OCI-LY1 (cell line): Measurements from ENCODE around the gene TMEM37.
"Not testable (repeated sequence)": the region's sequence is repeated elsewhere in the genome, so short reads cannot be mapped to it uniquely, and the experiment has no call there.

ENCODE experiments used
- H2AFZ ChIP-seq: fragments of 200-600 bp; sonication (generic), shearing (Covaris generic); 2 replicates; pipeline ENCODE4 v1.6.0; 2014; ENCODE audit warnings: antibody characterized with exemption, mild to moderate bottlenecking, low read length
- H3F3A ChIP-seq: fragments of 200-600 bp; sonication (generic), shearing (Covaris generic); 2 replicates; pipeline ENCODE4 v1.6.0; 2014; ENCODE audit warnings: mild to moderate bottlenecking, antibody characterized with exemption, low read length, moderate library complexity; ENCODE audit not compliant: insufficient read depth
- H3K27ac ChIP-seq: fragments of 200-600 bp; sonication (generic); 2 replicates; pipeline ENCODE4 v1.5.1; 2014; ENCODE audit warnings: low read length, mixed run types, mild to moderate bottlenecking, low read depth; ENCODE audit not compliant: poor library complexity, severe bottlenecking
- H3K27me3 ChIP-seq: fragments of 200-600 bp; sonication (generic); 2 replicates; pipeline ENCODE4 v1.6.0; 2014; ENCODE audit warnings: antibody characterized with exemption, mild to moderate bottlenecking, low read length, moderate library complexity; ENCODE audit not compliant: insufficient read depth
- H3K36me3 ChIP-seq: fragments of 200-600 bp; sonication (generic); 2 replicates; pipeline ENCODE4 v1.6.1; 2014; ENCODE audit warnings: mild to moderate bottlenecking, antibody characterized with exemption, low read length, moderate library complexity, mixed read lengths; ENCODE audit not compliant: insufficient read depth
- H3K4me1 ChIP-seq: fragments of 200-600 bp; sonication (generic); 2 replicates; pipeline ENCODE4 v1.5.1; 2014; ENCODE audit warnings: mild to moderate bottlenecking, low read length, moderate library complexity; ENCODE audit not compliant: insufficient read depth, severe bottlenecking
- H3K4me2 ChIP-seq: fragments of 200-600 bp; sonication (generic), shearing (Covaris generic); 2 replicates; pipeline ENCODE4 v1.6.1; 2014; ENCODE audit warnings: low read length
- H3K4me3 ChIP-seq: fragments of 200-600 bp; sonication (generic); 2 replicates; pipeline ENCODE4 v1.5.1; 2014; ENCODE audit warnings: low read length, low read depth, mild to moderate bottlenecking, mixed read lengths; ENCODE audit not compliant: poor library complexity, severe bottlenecking
- H3K79me2 ChIP-seq: fragments of 200-600 bp; shearing (Covaris generic); 2 replicates; pipeline ENCODE4 v1.6.1; 2016; ENCODE audit warnings: mixed run types, low read length, mixed read lengths; ENCODE audit not compliant: insufficient read depth
- H3K9ac ChIP-seq: fragments of 200-600 bp; sonication (generic), shearing (Covaris generic); 2 replicates; pipeline ENCODE4 v1.6.1; 2014; ENCODE audit warnings: mild to moderate bottlenecking, low read length, mixed read lengths
- H3K9me2 ChIP-seq: fragments of 200-600 bp; sonication (generic), shearing (Covaris generic); 2 replicates; pipeline ENCODE4 v1.6.1; 2014; ENCODE audit warnings: low read depth, mild to moderate bottlenecking, low read length, mixed read lengths
- H3K9me3 ChIP-seq: fragments of 200-600 bp; shearing (Covaris generic); 2 replicates; pipeline ENCODE4 v1.6.1; 2014; ENCODE audit warnings: low read length, mixed read lengths
- H4K20me1 ChIP-seq: fragments of 200-600 bp; sonication (generic), shearing (Covaris generic); 2 replicates; pipeline ENCODE4 v1.6.0; 2016; ENCODE audit warnings: mild to moderate bottlenecking, low read length; ENCODE audit not compliant: insufficient read depth
- EZH2 ChIP-seq: fragments of 200-600 bp; sonication (generic), shearing (Covaris generic); IDR thresholded peaks from 2 replicates; pipeline ENCODE4 v1.8.0; 2017; ENCODE audit warnings: borderline replicate concordance, mixed run types, mild to moderate bottlenecking, antibody characterized with exemption, low read length, moderate library complexity, mixed read lengths
- TF ChIP-seq, protein P1 (sequence below): fragments of 200-600 bp; sonication (generic), shearing (Covaris generic); IDR thresholded peaks from 2 replicates; pipeline ENCODE4 v1.5.1; 2017; ENCODE audit warnings: mild to moderate bottlenecking, antibody characterized with exemption, low read length, moderate library complexity, mixed read lengths

Gene TMEM37

DNA sequence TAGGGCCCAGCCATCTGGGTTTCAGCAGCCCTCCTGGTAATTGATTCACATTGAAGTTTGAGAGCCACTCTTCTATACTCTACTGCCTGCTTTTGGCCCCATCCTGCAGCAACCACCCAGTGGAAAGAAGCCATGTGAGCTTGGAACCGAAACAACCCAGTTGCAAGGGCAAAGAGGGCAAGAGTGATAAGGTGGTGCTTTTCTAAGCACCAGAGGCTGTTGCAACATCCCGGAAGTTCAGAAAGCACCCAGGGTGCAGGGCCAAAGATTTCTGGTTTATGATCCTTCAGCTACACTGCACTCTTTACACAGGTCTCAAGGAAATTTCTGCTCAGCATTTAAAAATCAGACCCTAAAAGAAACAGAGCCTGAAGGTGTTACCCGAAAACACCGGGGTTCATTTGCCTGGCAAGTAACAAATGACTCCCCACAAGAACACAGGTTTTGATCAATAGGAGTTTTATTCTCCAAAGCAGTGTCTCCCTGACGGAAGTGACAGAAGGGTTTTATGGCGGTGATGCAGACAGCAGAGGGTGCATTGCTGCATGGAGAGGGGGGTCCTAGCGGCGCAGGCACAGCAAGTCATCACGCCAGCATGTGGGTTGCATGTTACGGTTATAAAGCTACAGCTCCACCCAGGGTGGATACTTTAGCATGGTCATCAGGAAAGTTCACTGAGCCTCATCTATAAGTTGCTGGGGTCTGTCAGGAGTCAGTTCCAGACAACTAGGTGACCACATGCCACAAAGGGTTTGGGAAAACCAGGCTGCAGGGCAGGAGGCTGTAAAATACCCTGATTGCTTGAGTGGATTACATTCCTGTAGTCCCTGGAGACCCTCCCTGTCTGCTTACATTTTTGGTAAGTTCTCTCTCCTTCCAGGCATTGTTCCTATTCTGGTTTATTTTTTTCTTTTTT lies 28.8 kb upstream of the TMEM37 start:
- Histone ChIP-seq H3K36me3 (no peaks in the 10 kb centered on the region), H3K9me2 (no peaks in the 10 kb centered on the region), H4K20me1 (no peaks in the 10 kb centered on the region), H3K27ac (no peak overlapping the region), H3K4me2 (no peak overlapping the region), H3K79me2 (no peaks in the 10 kb centered on the region), H3K9me3 (no peaks in the 10 kb centered on the region), H3K27me3 (no peaks in the 10 kb centered on the region), H3K4me3 (no peak overlapping the region), H2AFZ (no peak overlapping the region), H3K4me1 (no peaks in the 10 kb centered on the region), H3F3A (no peaks in the 10 kb centered on the region), H3K9ac (no peak overlapping the region)
- TF ChIP-seq, protein P1, sequence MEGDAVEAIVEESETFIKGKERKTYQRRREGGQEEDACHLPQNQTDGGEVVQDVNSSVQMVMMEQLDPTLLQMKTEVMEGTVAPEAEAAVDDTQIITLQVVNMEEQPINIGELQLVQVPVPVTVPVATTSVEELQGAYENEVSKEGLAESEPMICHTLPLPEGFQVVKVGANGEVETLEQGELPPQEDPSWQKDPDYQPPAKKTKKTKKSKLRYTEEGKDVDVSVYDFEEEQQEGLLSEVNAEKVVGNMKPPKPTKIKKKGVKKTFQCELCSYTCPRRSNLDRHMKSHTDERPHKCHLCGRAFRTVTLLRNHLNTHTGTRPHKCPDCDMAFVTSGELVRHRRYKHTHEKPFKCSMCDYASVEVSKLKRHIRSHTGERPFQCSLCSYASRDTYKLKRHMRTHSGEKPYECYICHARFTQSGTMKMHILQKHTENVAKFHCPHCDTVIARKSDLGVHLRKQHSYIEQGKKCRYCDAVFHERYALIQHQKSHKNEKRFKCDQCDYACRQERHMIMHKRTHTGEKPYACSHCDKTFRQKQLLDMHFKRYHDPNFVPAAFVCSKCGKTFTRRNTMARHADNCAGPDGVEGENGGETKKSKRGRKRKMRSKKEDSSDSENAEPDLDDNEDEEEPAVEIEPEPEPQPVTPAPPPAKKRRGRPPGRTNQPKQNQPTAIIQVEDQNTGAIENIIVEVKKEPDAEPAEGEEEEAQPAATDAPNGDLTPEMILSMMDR: no peak
- TF ChIP-seq EZH2: no peak

DNA sequence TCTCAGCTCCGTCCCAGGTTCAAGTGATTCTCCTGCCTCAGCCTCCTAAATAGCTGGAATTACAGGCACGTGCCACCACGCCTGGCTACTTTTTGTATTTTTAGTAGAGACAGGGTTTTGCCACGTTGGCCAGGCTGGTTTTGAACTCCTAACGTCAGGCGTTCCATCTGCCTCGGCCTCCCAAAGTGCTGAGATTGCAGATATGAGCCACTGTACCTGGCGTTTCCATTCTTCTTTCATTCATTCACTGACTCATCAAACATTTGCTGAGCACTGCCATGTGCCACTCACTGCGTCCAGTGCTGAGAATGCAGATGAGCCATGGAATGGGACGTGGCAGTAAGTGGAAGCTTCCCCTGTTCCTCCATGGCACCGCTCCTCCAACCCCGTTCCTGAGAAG lies 28.0 kb upstream of the TMEM37 start:
- not testable (repeated sequence) for H3K27me3 ChIP-seq, H3K4me2 ChIP-seq, H3K79me2 ChIP-seq, H3K9me2 ChIP-seq, H3K9ac ChIP-seq, H3K9me3 ChIP-seq, H3K27ac ChIP-seq, H3F3A ChIP-seq, H3K4me1 ChIP-seq, H3K36me3 ChIP-seq, H3K4me3 ChIP-seq, H4K20me1 ChIP-seq, H2AFZ ChIP-seq

DNA sequence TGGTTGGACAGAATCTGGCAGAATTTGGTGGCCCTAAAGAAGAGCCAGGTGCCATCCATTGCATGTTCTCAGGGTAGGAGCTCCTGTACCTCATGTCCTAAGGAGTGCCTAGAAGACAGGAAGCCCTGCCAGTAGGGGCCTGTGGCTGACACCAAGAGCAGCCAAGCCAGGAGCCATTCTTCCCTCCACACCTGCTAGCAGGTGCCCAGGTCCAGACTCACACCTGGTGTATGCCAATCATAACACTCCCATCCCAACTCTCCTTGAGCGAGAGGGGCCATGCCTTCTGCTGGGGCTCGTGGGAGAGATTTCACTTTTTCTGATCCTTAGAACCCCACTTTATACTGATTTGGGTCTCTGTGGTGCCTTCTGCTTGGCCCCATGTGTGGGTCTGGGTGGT lies 26.5 kb upstream of the TMEM37 start:
- Histone ChIP-seq H3K4me1 (no peaks in the 10 kb centered on the region), H4K20me1 (no peaks in the 10 kb centered on the region), H3K27me3 (no peaks in the 10 kb centered on the region), H3K4me3 (no peak overlapping the region), H3F3A (no peaks in the 10 kb centered on the region), H3K9me3 (no peaks in the 10 kb centered on the region), H2AFZ (no peak overlapping the region), H3K79me2 (no peaks in the 10 kb centered on the region), H3K9ac (no peak overlapping the region), H3K27ac (no peak overlapping the region), H3K9me2 (no peaks in the 10 kb centered on the region), H3K4me2 (no peak overlapping the region), H3K36me3 (no peaks in the 10 kb centered on the region)
- TF ChIP-seq, protein P1: no peak
- TF ChIP-seq EZH2: no peak
